HCT116 (cell line): ENCODE data around the gene COG8. TPM values are rescaled to one million over a fixed set of nuclear protein-coding genes. Genes with fewer than 3 reads are reported as not detected.

Source experiments
- ATAC-seq: fragments of 200-7000 bp; cut with Tn5 transposase; 2 replicates; pipeline ENCODE4 v1.9.1; 2020; ENCODE audit warnings: mild to moderate bottlenecking, moderate library complexity
- BruUV-seq: library from RNA; stranded (reverse); fragments of 400-500 nt; replicated peaks from 2 replicates; lab custom pipeline; 2021; lab: Mats Ljungman, UMichigan
- CTCF ChIA-PET: fragments of 300-600 bp; sonication (Branson Sonifier 250); formaldehyde crosslinking; loops from one replicate; lab custom pipeline; 2021; ENCODE audit warnings: antibody characterized with exemption; lab: Charles Lee
- POLR2A ChIA-PET: fragments of 300-600, 350-600 bp; sonication (Branson Sonifier 250); formaldehyde crosslinking; loops from one replicate; lab custom pipeline; 2021; ENCODE audit warnings: antibody characterized with exemption; lab: Charles Lee
- RAD21 ChIA-PET, 2 experiments: fragments of 300-600 bp; sonication (Branson Sonifier 250); formaldehyde crosslinking; loops; one replicate each; lab custom pipeline; 2023; ENCODE audit warnings: low total read pairs in 2 of 2; ENCODE audit not compliant: uncharacterized antibody in 2 of 2, unreplicated experiment in 2 of 2, low non-redundant PET in 1 of 2; lab: Charles Lee
- DNase-seq: peaks from one replicate; pipeline ENCODE4 v3.0.0-alpha.2; 2010; ENCODE audit warnings: low read depth, low spot score
- H2AFZ ChIP-seq: fragments of 200-600 bp; shearing (Covaris generic), sonication (generic); 2 replicates; pipeline ENCODE4 v1.6.1; 2017; ENCODE audit warnings: low read depth, mixed run types, mixed read lengths, antibody characterized with exemption, low read length; ENCODE audit not compliant: poor library complexity, severe bottlenecking
- H3K27ac ChIP-seq: 2 replicates; pipeline ENCODE4 v1.5.1; 2012; ENCODE audit warnings: low read depth, low read length
- H3K27me3 ChIP-seq: fragments of 200-600 bp; sonication (generic); 2 replicates; pipeline ENCODE4 v1.6.1; 2016; ENCODE audit warnings: mixed run types, low read length, mixed read lengths; ENCODE audit not compliant: insufficient read depth
- H3K36me3 ChIP-seq, 2 experiments: fragments of 200-500 bp in 1 of 2; fragments of 200-600 bp in 1 of 2; sonication (Bioruptor generic) in 1 of 2; sonication (generic) in 1 of 2; 2 replicates each; pipeline versions ENCODE4 v1.5.1 to v1.6.1; 2014 to 2016; ENCODE audit warnings: low read length in 2 of 2, inconsistent platforms in 1 of 2, mixed read lengths in 1 of 2, mixed run types in 1 of 2; ENCODE audit not compliant: insufficient read depth in 2 of 2, control insufficient read depth in 1 of 2
- H3K4me1 ChIP-seq, 2 experiments: fragments of 200-600 bp in 1 of 2; sonication (generic) in 1 of 2; 2 replicates each; pipeline versions ENCODE4 v1.5.1 to v1.6.1; 2012 to 2017; ENCODE audit warnings: low read length in 2 of 2, inconsistent platforms in 1 of 2, mild to moderate bottlenecking in 1 of 2, mixed read lengths in 1 of 2, mixed run types in 1 of 2, moderate library complexity in 1 of 2; ENCODE audit not compliant: insufficient read depth in 2 of 2, control insufficient read depth in 1 of 2
- H3K4me2 ChIP-seq: fragments of 200-600 bp; sonication (generic); 2 replicates; pipeline ENCODE4 v1.6.1; 2017; ENCODE audit warnings: mixed run types, low read length, mixed read lengths
- H3K4me3 ChIP-seq, 2 experiments: fragments of 200-600 bp in 1 of 2; sonication (generic) in 1 of 2; replicated peaks in 1 of 2; 2 replicates each; pipeline ENCODE4 v1.5.1; 2011 to 2016; ENCODE audit warnings: low read length in 2 of 2, control low read depth in 1 of 2, low read depth in 1 of 2, mild to moderate bottlenecking in 1 of 2, mixed read lengths in 1 of 2, mixed run types in 1 of 2
- H3K79me2 ChIP-seq: fragments of 200-600 bp; sonication (generic); 2 replicates; pipeline ENCODE4 v1.6.1; 2017; ENCODE audit warnings: mild to moderate bottlenecking, mixed run types, low read length, moderate library complexity, mixed read lengths; ENCODE audit not compliant: insufficient read depth
- H3K9ac ChIP-seq: fragments of 200-600 bp; sonication (generic); 2 replicates; pipeline ENCODE4 v1.6.1; 2016; ENCODE audit warnings: low read length, mixed read lengths
- H3K9me2 ChIP-seq: fragments of 200-600 bp; sonication (generic), shearing (Covaris generic); 2 replicates; pipeline ENCODE4 v1.6.1; 2017; ENCODE audit warnings: mixed run types, mild to moderate bottlenecking, moderate library complexity; ENCODE audit not compliant: insufficient read depth
- H3K9me3 ChIP-seq, 2 experiments: fragments of 200-500 bp in 1 of 2; fragments of 200-600 bp in 1 of 2; sonication (Bioruptor generic) in 1 of 2; sonication (generic) in 1 of 2; 2 replicates each; pipeline ENCODE4 v1.6.1; 2014 to 2017; ENCODE audit warnings: low read length in 2 of 2, mixed read lengths in 2 of 2, inconsistent platforms in 1 of 2, low read depth in 1 of 2, mild to moderate bottlenecking in 1 of 2, mixed run types in 1 of 2, moderate library complexity in 1 of 2; ENCODE audit not compliant: control insufficient read depth in 1 of 2, insufficient read depth in 1 of 2
- H4K20me1 ChIP-seq: fragments of 200-600 bp; sonication (generic), shearing (Covaris generic); 2 replicates; pipeline ENCODE4 v1.6.1; 2017; ENCODE audit warnings: mixed run types, mild to moderate bottlenecking, moderate library complexity; ENCODE audit not compliant: insufficient read depth
- ATF3 ChIP-seq: IDR thresholded peaks from 2 replicates; pipeline ENCODE4 v1.6.1; 2012
- CBX3 ChIP-seq: IDR thresholded peaks from 2 replicates; pipeline ENCODE4 v1.6.1; 2012; ENCODE audit warnings: low read depth
- CEBPB ChIP-seq: IDR thresholded peaks from 2 replicates; pipeline ENCODE4 v1.6.1; 2012; ENCODE audit warnings: low read depth
- EGR1 ChIP-seq: IDR thresholded peaks from 2 replicates; pipeline ENCODE4 v1.6.1; 2012; ENCODE audit warnings: low read depth
- EZH2phosphoT487 ChIP-seq: fragments of 200-600 bp; IDR thresholded peaks from 2 replicates; pipeline ENCODE4 v1.6.1; 2018; ENCODE audit warnings: antibody characterized with exemption, borderline replicate concordance
- JUND ChIP-seq: IDR thresholded peaks from 2 replicates; pipeline ENCODE4 v1.6.1; 2012
- MAX ChIP-seq: IDR thresholded peaks from 2 replicates; pipeline ENCODE4 v1.6.1; 2012
- POLR2A ChIP-seq: IDR thresholded peaks from 2 replicates; pipeline ENCODE4 v1.7.0; 2011; ENCODE audit warnings: borderline replicate concordance; ENCODE audit not compliant: insufficient read depth, insufficient read length; ENCODE audit errors: extremely low read depth
- RAD21 ChIP-seq: IDR thresholded peaks from 2 replicates; pipeline ENCODE4 v1.6.1; 2012; ENCODE audit warnings: low read depth, mild to moderate bottlenecking
- REST ChIP-seq: IDR thresholded peaks from 2 replicates; pipeline ENCODE4 v1.6.1; 2012; ENCODE audit warnings: low read depth
- SIN3A ChIP-seq: IDR thresholded peaks from 2 replicates; pipeline ENCODE4 v1.6.1; 2012; ENCODE audit warnings: low read depth
- SP1 ChIP-seq: IDR thresholded peaks from 2 replicates; pipeline ENCODE4 v1.6.1; 2012; ENCODE audit warnings: low read depth
- TCF7L2 ChIP-seq: IDR thresholded peaks from 2 replicates; pipeline ENCODE4 v1.7.0; 2011; ENCODE audit warnings: borderline replicate concordance, inconsistent platforms; ENCODE audit not compliant: insufficient read depth, insufficient read length; ENCODE audit errors: extremely low read depth
- YY1 ChIP-seq: IDR thresholded peaks from 2 replicates; pipeline ENCODE4 v1.6.1; 2011; ENCODE audit warnings: low read length, low read depth, moderate library complexity, mild to moderate bottlenecking; ENCODE audit not compliant: insufficient replicate concordance; ENCODE audit errors: extremely low read depth
- ZBTB33 ChIP-seq: IDR thresholded peaks from 2 replicates; pipeline ENCODE4 v1.6.1; 2011; ENCODE audit warnings: mild to moderate bottlenecking, low read length, moderate library complexity; ENCODE audit not compliant: insufficient replicate concordance; ENCODE audit errors: extremely low read depth
- ZFX ChIP-seq: fragments of 450-650 bp; IDR thresholded peaks from 2 replicates; pipeline ENCODE4 v1.6.1; 2017
- ZNF274 ChIP-seq: fragments of 200-500 bp; sonication (Bioruptor generic); IDR thresholded peaks from 2 replicates; pipeline ENCODE4 v1.6.1; 2014; ENCODE audit warnings: mild to moderate bottlenecking, low read depth, low read length, inconsistent platforms
- intact Hi-C: fragments of 100-400 bp; cut with micrococcal nuclease; formaldehyde crosslinking; loops from 2 replicates; pipeline ENCODE4 v1.10.0; 2022
- total RNA-seq: library from RNA; stranded (reverse); gene quantifications from one replicate; pipeline ENCODE4 v1.2.1, GENCODE V29; 2021; ENCODE audit not compliant: unreplicated experiment
- TF ChIP-seq, protein P1 (sequence below), 3 experiments: fragments of 200-600 bp in 1 of 3; sonication (generic) in 1 of 3; IDR thresholded peaks in 2 of 3; conservative IDR thresholded peaks in 1 of 3; 2 replicates each; pipeline ENCODE4 v1.5.1; 2012 to 2017; ENCODE audit warnings: low read depth in 2 of 3, low read length in 2 of 3, antibody characterized with exemption in 1 of 3, borderline replicate concordance in 1 of 3, control low read depth in 1 of 3, mild to moderate bottlenecking in 1 of 3, mixed read lengths in 1 of 3, mixed run types in 1 of 3, moderate library complexity in 1 of 3; ENCODE audit not compliant: insufficient read depth in 1 of 3

Gene COG8
- total RNA-seq, 1 experiment from 2014 or later, result 50.3 TPM

- TF ChIP-seq MAX (no peak), ZFX (no peak), CEBPB (no peak), SIN3A (no peak), EGR1 (no peak), SP1 (no peak)
- TF ChIP-seq, all 23 proteins: peak for 0
Measured at GRCh38 chr16:69366431-69366830, 27.1 kb upstream of the COG8 start (continued).

GRCh38 chr16:69365901-69366300 lies 26.5 kb upstream of the COG8 start:
- H3K4me2 ChIP-seq, result no peak overlapping the region
- no peaks in the 10 kb centered on the region for H4K20me1 ChIP-seq
- no peak overlapping the region for H3K9ac ChIP-seq
- RAD21 ChIA-PET, result no interaction called here
- POLR2A ChIA-PET, result no interaction called here
- H3K79me2 ChIP-seq, result peaks cover 34% of the 10 kb centered on the region
- BruUV-seq, result no TSS peak
- H3K4me1 ChIP-seq, result peaks cover 2 to 13% of the 10 kb centered on the region in 2 experiments; a peak in 3 of 4 replicates
- CTCF ChIA-PET, result no interaction called here
- intact Hi-C loops, result no loop called here
- TF ChIP-seq ZNF274 (no peak), TCF7L2 (no peak), CBX3 (no peak), SP1 (no peak), ZFX (no peak), MAX (no peak), ATF3 (no peak), RAD21 (no peak), YY1 (no peak), REST (no peak), JUND (no peak), EZH2phosphoT487 (no peak), ZBTB33 (no peak), SIN3A (no peak), POLR2A (no peak)
- TF ChIP-seq, protein P1, sequence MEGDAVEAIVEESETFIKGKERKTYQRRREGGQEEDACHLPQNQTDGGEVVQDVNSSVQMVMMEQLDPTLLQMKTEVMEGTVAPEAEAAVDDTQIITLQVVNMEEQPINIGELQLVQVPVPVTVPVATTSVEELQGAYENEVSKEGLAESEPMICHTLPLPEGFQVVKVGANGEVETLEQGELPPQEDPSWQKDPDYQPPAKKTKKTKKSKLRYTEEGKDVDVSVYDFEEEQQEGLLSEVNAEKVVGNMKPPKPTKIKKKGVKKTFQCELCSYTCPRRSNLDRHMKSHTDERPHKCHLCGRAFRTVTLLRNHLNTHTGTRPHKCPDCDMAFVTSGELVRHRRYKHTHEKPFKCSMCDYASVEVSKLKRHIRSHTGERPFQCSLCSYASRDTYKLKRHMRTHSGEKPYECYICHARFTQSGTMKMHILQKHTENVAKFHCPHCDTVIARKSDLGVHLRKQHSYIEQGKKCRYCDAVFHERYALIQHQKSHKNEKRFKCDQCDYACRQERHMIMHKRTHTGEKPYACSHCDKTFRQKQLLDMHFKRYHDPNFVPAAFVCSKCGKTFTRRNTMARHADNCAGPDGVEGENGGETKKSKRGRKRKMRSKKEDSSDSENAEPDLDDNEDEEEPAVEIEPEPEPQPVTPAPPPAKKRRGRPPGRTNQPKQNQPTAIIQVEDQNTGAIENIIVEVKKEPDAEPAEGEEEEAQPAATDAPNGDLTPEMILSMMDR (IDR thresholded peaks at IDR 0.05 in 2 of 3, conservative IDR thresholded peaks at IDR 0.05 in 1 of 3; ENCODE audit: borderline replicate concordance in 1 of 3, insufficient read depth in 1 of 3, low read depth in 2 of 3, low read length in 2 of 3), result no peak
- peaks cover 50 to 66% of the 10 kb centered on the region in 2 experiments for H3K36me3 ChIP-seq
- no peak overlapping the region for H3K27ac ChIP-seq
- no peaks in the 10 kb centered on the region for H3K27me3 ChIP-seq
- no peaks in the 10 kb centered on the region for H3K9me2 ChIP-seq
- ATAC-seq (no peak), DNase-seq (no peak)
- no peak overlapping the region for H2AFZ ChIP-seq
- H3K4me3 ChIP-seq, result no peak overlapping the region
- H3K9me3 ChIP-seq, result no peaks in the 10 kb centered on the region
